Iris pigment epithelial cell (primary cell): ENCODE results near the gene RASA3.
A peak's percentile ranks its signal among the peaks of the same experiment; 100 is the strongest.

Experiments used
- DNase-seq: peaks from one replicate; pipeline ENCODE4 v3.0.0-alpha.2; 2011; ENCODE audit warnings: low read depth

Gene RASA3

DNA sequence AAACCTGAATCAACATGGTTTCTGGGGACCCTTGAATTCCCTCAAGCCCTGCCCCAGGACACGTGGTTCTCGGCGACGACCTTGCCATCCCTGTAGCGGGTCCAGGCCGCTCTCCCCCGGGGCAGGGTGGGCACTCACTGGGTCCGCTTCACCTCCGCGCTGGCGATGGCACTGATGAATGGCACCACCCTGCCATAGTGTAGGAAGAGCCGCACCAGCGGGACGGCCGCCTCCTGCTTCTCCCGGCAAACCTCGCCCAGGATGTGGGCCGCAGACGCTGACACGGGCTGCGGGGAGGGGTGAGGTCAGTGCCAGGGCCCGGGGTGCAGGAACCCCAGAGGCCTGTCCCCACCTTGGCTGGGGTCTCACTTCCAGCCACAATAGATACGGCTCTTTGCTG, 114.5 kb downstream of the RASA3 start:
- no peak for DNase-seq

DNA sequence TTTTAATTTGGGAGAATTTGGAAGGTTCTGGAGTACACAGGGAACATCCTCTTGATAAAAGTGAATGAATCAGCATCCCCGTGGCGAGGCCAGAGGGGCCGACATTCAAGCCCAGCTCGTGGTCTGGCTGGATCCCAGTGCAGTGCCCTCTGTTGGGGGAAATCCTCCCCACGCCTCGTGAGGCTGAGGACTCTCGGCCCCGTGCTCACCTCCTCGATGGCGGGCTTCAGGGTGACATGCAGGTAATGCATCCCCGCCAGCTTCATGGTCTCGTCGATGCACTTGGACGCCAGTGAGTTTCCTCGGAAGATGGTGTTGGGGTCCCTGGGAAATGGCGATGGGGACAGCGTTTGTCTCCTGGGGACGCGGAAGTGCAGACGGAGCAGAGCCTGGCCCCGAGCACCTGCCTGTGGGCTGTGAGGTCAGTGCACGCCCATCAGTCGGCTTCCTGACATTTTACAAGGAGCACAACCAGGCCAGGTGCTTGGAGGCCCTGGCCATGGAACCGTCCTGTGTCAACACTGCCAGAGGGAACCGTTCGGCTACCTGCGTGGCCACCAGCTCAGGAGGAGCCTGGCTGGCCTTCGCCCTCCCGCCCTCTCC, 115.3 kb downstream of the RASA3 start:
- DNase-seq = no peak

DNA sequence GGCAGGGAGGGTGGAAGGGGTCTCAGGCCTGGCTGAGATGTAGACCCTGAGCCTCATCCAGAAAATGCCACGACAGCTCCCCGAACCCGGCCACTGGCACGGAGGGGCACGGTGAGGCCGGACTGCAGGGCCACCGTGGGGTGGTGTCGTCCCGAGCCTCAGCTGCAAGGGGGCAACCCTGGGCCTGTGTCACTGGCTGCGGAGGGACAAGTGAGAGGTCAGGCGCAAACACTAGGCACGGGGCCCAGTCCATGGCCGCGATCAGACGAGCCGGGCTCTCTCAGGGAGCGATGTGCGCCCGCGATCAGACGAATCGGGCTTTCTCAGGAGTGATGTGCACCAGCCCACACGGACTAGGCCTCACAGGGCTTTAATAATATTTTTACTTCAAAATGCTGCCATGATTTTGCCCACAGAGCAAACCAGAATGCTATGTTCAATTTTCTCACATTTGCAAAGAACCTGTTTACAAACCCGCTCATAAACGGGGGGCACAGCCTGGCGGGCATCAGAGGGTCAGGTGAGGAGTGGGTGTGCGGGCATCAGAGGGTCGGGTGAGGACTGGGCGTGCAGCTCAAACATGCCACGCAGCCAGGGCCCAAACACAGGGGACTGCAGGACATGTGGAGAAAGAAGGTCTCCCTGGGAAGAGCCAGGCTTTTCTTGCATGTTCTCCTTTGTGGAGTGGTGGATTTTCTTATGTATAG, 115.9 kb downstream of the RASA3 start:
- no peak for DNase-seq

DNA sequence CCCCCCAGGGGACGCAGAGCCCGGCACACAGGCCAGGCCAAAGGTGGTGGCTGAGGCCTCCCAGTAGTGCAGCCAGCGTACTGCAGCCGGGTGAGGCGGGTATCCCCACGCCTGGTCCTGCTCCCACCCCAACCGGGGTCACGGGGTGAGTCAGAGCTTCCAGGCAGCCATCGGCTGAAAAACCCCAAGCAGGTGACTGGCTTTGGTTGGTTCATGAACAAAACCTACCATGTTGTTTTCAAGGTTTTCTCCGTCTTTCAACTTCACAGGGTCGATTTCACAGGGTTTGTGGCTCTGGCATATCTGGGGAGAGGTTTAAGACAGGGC, 116.5 kb downstream of the RASA3 start:
- DNase-seq = no peak

DNA sequence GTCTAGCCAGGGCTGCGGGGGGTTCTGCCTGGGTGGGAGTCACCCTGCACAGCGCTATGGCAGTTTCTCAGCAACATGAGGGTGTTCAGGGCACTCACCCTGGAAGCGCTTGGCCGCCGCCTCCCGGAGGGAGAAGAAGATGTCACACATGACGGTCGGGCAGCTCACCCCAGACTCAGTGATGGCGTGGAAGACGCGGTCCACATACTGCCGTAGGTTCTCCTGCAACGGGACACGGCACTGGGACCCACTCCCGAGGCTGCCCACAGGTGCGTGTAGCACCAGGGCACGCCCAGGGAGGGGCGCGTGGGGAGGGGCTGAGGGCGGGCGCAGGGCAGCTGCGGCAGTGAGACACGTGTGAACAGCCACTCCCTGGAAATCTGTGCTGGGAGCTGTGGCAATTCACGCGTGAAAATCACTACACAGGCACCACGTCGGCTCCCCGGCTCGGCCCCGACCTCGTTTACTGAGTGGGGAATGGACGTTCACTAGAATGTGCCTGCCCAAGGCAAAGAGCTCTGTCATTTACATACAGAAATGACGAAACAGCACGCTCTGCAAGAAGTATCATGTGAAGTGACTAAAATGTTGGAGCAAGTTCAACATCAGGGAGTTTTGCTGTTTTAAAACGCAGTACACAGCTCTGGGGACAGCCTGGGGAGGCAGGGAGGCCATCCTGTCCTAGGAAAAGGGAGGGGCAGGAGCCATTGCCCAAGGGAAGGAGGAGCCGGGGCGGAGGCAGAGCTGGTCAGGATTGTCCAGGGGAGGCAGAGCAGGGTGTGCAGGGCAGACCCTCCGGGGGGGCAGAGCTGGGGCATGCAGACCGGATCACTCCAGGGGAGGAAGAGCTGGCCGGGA, 117.1 kb downstream of the RASA3 start:
- DNase-seq = no peak

DNA sequence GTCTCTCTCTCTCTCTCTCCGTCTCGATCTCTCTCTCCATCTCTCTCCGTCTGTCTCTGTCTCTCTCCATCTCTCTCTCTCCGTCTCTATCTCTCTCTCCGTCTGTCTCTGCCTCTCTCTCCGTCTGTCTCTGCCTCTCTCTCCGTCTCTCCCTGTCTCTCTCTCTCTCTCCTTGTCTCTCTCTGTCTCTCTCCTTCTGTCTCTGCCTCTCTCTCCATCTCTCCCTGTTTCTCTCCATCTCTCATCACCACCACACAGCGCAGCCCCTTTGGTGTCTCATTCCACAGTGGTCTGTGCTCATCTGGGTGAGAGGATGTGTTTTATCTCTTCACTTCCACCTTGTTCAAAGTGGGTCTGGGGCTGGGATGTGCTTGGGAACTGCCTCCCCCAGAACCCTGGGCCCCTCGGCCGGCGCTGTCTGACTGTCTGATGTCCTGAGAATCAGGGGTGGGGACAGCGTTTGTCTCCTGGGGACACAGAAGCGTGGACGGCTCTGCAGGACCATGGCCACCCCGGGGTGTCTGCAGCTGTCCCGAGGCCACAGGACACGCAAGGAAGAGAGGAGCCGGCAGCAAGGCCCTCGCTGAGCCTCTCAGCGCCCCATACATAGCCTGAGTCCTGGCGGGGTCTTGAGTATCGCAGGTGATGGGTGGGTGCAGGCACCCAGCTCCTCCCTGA, 118.3 kb downstream of the RASA3 start:
- no peak for DNase-seq

DNA sequence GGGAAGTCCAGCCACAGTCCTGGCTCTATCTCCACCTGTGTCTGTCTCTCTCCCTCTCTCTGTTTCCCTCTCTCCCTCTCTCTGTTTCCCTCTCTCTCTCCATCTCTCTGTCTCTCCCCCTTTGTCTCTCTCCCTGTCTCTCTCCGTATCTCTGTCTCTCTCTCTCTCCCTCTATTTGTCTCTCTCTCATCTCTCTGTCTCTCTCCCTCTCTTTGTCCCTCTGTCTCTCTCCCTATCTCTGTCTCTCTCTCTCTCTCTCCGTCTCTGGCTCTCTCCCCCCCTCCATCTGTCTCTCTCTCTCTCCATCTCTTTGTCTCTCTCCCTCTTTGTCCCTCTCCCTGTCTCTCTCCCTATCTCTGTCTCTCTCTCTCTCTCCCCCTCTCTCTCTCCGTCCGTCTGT, 119.1 kb downstream of the RASA3 start:
- no peak for DNase-seq

DNA sequence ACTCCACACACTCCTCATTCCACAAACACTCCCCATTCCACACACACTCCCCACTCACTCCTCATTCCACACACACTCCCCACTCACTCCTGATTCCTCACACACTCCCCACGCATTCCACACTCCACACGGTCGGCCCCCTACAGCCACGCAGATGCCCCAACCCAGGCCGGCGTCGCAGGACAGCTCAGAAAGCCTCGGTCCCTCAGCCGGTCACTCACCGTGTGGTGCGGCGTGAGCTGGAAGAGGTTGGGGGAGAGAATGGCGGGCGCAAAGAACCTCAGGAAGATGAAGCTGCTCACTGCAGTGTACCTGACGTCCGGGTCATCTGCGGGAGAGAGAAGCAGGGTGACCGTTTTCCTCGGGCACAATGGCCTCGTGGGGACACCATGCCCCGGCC, 119.5 kb downstream of the RASA3 start:
- DNase-seq = no peak

DNA sequence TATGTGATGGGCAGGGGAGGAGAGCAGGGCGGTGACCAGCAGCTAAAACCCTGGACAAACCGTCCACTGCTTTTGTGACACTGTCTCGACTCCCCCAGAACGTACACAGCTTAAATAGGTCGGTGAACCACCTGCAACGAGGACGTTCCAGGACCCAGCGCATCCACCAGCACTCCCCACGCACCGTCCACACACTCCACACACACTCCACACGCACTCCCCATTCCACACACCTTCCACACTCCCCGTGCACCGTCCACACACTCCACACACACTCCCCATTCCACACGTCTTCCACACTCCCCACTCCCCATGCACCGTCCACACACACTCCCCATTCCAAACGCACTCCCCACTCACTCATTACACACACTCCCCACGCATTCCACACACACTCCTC, 120.3 kb downstream of the RASA3 start:
- DNase-seq = no peak

DNA sequence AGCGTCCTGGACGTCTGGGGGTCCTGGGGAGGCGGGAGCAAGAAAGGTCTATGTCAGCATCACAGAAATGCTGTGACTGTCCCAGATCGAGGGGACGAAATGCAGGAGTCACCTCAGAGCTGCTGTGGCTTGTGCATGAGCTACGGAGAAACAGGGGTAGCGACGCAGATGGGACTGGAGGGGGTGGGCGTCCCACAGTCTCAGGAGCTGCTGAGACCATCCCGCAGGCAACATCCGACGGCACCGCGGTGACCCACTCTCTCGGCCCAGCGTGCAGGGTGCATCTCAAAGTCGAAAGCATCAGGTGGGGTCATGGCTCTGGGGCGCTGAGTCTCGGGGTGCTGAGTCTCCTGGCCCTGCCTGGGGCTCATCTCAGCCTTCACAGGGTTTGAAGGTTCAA, 121.2 kb downstream of the RASA3 start:
- no peak for DNase-seq

DNA sequence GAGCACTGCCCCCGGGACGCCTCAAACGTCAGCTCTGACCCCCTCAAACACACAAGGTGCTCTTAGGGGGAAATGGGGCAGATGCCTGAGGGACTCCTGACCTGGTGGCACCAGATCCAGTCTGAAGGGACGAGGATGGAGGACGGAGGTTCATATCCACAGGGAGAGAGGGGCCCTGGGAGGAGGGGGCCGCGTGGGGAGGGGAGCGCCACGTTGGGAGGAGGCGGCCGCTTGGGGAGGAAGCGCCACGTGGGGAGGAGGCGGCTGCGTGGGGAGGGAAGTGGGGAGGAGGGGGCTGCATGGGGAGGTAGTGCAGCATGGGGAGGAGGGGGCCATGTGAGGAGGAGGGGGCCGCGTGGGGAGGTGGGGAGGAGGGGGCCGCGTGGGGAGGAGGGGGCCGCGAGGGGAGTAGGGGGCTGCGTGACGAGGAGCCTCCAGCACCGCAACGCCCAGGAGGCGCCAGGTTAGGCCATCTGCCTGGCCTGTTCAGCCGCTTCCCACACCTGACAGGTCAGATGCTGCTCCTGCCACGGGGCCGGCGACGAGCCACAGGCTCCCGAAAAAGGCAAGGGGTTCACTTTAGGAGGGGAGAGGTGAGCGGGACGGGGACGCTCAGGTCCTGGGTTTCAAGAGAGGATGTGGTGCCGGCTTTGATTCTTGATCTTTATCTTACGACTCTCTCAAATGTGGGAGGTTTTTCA, 121.9 kb downstream of the RASA3 start:
- no peak for DNase-seq

DNA sequence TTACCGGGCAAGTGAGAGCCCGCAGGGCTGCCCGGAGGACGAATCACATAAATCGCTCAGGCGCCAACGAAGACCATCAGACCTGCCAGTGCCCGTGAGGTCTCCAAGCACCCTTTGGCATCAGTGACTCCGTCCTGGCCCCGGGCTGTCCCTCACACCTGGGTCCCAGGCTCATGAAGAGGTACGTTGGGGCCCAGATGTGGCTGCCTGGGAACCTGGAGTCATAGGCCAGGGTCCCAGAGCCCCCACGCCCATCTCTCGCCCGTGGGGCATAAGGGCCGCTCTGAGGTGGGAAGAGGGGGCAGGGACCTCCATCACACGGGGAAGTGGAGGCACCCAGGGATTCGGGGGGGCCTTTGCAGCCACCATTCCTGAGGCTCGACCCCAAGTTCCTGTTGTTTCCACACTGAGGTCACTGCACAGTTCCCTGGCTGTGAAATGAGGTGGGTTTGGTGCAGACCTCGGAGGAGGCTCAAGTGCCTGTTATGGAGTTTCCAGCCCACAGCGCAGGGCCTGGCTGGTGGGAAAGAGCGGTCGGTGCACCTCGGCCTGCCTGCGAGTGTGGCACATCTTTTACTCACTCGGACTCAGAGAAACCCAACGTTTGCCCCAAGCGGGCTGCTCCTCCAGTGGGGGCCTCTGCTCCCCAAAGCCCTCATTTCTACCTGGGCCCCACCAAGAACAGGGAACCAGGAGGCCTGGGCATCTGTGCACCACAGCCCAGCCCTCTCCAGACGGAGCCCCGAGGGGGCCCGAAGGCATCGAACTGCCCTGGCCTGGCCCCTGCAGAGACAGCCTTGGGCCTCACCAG, 122.6 kb downstream of the RASA3 start:
- no peak for DNase-seq

DNA sequence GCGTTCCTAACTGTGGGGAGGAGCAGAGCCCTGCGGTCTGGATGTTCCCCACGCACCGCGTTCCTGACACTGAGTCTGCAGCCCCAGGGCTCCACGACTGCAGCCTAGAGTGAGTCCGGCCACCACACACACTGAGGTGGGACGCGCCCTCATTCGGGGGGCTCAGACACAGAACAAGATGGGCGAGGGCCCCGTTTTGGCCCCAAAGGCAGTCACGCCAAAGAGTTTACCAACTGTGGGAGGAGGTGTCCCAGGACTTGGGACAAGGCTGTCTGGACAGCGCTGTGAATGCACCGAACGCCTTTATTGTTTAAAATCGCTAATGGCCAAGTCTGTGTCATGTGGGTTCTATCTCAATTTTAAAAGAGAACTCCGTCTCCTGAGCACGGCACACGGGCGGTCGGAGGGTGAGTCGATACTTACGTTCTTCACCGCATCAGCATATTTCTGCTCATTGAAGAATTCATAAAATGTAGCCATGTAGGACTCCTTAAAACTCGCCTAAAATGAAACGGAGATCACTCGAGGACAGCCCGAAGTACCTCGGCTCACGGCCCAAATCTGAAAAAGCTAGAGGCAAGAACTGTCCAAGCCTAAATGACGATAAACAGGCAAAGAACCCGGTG, 123.3 kb downstream of the RASA3 start:
- no peak for DNase-seq

DNA sequence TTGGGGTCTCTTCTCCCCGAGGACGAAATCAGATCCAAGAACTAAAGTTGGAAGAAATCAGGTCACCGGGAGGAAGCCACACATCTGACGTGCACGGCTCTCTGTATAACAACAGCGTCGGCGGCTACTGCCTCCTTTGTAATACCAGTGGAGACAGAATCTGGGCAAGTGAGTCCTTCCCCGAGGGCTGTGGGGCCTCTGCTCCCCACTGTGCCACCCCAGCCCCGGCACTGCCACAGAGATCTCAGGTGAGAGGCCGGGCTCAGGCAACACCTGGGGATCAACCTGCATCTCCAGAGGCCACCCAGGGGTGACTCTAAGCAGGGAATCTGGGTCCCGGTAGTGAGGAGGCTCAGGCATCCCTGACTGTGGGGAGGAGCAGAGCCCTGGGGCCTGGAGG, 124.9 kb downstream of the RASA3 start:
- DNase-seq = no peak

DNA sequence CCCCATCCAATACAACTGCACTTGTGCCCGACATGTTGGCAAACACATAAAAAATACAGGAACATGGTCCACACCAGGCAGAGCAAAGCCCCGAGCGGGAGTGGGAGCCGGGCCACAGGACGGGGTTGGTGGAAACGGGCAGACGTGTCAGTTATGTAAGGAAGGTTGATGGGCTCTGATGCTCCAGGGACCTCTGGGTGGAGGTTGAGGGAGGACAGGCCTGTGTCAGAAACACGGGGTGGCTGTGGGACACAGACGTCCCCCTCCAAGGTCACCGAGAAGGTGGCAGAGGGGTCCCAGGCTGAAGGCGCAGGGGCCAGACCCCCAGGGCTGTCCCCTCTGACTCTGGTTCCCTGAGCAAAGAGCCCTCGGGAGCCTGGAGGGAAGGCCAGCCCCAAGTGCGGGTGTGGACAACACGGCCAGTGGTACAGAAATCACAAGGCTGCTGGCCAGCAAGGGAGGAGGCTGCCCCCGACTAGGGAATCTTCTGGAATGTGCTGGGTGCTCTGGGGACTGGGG, 127.2 kb downstream of the RASA3 start:
- DNase-seq = no peak

DNA sequence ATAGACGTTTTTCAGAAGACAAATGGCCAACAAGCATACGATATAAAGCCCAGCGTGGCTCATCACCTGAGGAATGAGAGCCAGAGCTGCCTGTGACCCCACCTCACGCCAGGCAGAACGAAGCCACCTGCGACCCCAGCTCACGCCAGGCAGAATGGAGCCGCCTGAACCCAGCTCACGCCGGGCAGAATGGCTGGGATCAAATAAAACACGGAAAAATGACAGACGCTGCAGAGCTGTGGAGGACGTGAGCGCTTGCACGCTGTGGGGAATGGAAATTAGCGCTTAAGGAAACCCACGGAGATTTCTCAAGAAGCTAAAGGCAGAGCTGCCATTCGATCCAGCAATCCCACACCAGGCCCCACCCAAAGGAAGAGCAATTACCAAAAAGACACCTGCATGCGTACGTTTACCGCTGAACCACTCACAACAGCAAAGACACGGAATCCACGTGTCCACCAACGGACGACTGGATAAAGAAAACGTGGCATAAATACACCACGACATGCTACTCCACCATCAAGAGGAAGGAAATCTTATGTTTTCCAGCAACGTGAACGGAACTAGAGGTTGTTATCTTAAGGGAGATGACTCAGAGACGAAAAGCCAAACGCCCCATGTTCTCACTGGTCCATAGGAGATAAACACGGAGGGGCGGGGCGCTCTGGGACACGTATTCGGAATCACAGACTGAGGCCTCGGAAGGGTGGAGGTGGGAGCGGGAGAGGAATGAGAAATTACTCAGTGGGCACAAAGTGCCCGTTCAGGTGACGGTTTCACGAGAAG, 127.8 kb downstream of the RASA3 start:
- peak; percentile 92 for DNase-seq

DNA sequence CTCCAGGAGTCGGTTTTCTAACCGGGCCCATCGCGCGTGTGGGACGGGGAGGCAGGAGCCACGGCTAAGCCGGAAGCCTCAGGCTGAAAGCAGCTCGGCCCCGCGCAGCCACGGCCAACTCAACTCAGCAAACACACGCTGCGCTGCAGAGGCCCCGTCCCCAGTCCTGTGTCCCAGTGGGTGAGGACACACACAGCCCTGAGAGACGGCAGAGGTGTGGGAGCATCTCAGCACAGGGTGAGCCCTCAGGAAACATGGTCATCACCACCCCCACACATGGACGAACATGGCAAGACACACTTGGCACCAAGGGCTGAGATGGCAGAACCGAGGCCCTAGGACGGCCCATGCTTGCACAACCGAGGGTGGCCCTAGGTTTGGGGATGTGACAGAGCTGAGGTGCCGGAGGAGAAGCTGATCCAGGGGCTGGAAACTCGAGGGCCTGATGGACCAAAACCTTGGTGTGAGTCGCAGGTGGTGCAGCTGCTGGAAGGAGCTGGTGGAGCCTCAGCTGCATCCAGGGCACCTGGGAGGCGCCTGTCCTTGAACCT, 129.6 kb downstream of the RASA3 start:
- no peak for DNase-seq

DNA sequence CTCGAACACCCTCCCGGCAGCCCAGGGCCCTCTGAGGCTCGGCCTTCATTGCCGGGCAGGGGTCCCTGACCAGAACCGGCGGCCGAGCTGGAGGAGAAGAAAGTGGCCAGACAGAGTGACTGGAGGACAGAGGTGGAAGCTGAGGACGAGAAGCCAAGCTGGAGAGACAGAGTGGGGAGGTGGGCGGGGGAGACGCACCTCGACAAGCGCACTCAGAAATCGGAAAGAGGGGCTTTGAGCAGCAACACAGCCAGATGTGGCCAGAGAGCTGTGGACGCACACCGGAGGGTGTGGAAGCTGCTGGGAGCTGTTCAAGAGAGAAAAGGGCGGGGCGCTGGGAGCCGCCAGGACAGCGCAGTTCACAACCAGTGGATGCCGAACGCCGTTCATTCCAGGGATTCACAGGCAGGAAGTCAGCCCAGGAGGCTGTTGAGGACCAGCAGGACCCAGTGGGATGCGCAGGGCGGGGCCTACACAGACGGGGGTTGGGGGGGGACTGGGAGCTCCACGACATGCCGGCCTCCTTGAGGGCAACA, 130.3 kb downstream of the RASA3 start:
- no peak for DNase-seq

DNA sequence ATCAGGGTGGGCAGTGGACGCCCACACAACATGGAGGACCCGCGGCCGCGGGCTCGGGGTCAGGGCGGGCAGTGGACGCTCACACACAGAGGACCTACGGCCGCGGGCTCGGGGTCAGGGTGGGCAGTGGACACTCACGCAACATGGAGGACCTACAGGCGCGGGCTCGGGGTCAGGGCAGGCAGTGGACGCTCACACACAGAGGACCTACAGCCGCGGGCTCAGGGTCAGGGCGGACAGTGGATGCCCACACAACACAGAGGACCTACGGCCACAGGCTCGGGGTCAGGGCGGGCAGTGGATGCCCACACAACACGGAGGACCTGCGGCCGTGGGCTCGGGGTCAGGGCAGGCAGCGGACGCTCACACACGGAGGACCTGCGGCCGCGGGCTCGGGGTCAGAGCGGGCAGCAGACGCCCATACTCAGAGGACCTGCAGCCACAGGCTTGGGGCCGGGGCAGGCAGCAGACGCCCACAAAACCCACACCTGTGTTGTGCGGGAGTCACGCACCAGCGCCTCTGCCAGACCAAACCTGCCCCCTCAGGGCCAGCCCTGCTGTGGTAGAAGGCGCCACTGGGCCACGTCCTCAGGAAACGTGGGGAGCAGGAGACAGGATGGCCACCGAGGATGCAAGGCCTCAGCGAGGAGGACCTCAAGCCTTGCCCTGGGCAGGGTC, 131.0 kb downstream of the RASA3 start:
- no peak for DNase-seq
